Measurements from ENCODE around the gene SRP68.

SRP68 gene

DNA sequence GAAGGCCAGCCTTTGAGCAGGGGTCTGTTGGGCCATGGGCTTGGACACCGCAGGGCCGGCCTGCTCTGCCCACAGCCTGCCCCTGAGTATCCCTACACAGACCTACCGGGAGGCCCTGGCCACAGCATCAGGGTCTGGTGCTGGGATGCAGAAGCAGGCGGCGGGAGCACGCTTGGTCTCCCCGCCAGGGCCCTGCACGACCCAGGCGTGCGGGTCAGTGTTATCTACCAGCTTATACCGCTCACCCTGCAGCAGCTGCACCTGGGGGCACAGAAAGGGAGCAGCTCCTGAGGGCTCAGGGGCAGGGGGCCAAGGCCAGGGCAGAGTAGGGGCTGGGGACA is 54.0 kb downstream of the SRP68 start:
- no peak for TF ChIP-seq ZFX (IDR thresholded peaks at IDR 0.05)
- TF ChIP-seq, protein P1, sequence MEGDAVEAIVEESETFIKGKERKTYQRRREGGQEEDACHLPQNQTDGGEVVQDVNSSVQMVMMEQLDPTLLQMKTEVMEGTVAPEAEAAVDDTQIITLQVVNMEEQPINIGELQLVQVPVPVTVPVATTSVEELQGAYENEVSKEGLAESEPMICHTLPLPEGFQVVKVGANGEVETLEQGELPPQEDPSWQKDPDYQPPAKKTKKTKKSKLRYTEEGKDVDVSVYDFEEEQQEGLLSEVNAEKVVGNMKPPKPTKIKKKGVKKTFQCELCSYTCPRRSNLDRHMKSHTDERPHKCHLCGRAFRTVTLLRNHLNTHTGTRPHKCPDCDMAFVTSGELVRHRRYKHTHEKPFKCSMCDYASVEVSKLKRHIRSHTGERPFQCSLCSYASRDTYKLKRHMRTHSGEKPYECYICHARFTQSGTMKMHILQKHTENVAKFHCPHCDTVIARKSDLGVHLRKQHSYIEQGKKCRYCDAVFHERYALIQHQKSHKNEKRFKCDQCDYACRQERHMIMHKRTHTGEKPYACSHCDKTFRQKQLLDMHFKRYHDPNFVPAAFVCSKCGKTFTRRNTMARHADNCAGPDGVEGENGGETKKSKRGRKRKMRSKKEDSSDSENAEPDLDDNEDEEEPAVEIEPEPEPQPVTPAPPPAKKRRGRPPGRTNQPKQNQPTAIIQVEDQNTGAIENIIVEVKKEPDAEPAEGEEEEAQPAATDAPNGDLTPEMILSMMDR (conservative IDR thresholded peaks at IDR 0.05) = no peak
- no peak overlapping the region for H3K27ac ChIP-seq

DNA sequence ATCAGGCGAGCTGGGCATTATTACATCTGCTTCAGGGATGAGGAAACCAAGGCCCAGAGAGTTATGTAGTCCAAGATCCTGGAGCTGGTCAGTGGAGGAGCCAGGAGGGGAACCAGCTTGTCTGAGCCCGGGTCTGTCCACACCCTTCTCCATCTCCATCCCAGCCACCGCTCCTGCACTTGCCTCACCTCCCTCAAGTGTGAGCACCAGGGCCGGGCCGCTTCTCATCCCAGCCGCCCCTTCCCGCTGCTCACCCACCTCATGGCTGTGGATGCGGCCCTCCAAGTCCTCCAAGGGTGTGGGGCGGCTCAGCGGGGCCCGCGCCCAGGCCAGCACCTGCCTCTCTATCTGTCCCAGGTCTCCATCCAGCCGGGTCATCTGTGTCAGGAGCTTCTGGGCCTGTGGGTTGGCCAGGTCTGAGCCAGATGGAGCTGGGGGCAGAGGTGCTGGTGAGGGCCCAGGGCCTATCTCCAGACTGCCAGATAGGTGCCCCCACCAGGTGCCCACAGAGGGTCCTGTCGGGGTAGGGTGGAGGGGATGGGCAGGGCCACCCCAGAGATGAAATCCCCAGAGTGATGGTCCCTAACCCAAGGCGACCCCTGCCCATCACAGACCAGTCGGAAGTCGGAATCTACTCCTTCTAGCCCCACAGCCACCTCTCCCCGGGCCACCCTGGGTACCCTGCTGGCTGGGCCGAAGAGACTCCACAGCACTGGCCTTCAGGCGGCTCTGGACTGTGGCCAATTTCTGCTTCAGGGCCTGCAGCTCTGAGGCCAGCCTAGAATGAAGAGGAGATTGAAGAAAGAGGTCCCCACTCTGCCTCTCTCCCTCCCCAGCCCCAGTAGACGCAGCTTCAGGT is 54.6 kb downstream of the SRP68 start:
- TF ChIP-seq ZFX (IDR thresholded peaks at IDR 0.05) = no peak
- TF ChIP-seq, protein P1 (conservative IDR thresholded peaks at IDR 0.05) = no peak
- no peak overlapping the region for H3K27ac ChIP-seq

DNA sequence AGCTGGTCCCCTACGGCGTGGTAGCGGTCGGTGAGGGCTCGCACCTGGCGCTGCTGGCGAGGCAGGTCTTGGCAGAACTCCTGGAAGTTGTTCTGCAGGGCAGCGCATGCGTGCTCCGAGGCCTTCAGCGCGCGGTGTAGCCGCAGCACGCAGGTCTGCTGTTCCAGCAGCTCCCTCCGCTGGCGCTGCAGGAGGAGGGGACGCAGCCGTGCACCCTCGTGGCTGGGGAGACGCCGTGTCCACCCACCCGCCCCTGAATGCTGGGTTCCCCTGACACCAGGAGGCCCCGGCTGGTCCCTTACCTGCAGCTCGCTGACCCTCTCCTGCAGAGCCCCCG is 57.4 kb downstream of the SRP68 start:
- H3K27ac ChIP-seq = no peak overlapping the region
- TF ChIP-seq, protein P1 (conservative IDR thresholded peaks at IDR 0.05) = no peak
- TF ChIP-seq ZFX (IDR thresholded peaks at IDR 0.05) = no peak

- no peak overlapping the region for H3K27ac ChIP-seq
Measured at GRCh38 chr17:76014100-76014924, 58.0 kb downstream of the SRP68 start.

DNA sequence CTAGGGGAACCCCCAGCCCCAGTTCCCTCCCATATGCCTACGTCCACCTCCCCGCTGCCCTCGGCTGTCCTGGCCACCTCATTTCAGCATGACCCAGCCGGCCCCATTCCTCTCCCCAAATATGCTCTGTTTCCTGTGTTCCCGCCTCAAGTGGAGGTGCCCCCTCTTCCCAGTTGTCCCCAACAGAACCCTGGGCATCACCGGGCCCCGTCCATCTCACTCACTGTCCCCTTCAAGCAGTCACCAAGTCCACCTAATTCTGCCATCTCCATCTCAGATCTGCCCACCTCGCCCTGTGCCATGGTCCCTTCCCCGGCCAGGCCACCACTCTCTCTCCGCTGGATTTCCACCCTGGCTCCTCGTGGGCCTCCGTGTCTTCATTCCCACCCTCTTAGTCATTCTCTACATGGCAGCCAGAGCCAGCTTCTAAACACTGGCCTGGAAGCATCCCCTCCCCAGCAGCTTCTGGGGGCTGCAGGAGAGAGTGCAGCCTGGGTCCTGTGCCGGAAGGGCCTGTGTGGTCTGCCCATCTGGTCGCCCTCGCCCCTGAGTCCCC is 58.9 kb downstream of the SRP68 start:
- TF ChIP-seq ZFX (IDR thresholded peaks at IDR 0.05) = no peak
- H3K27ac ChIP-seq = no peak overlapping the region

More at GRCh38 chr17:76014100-76014924, 58.0 kb downstream of the SRP68 start:
- TF ChIP-seq, protein P1 (conservative IDR thresholded peaks at IDR 0.05) = peak; percentile 97
- TF ChIP-seq ZFX (IDR thresholded peaks at IDR 0.05) = no peak

DNA sequence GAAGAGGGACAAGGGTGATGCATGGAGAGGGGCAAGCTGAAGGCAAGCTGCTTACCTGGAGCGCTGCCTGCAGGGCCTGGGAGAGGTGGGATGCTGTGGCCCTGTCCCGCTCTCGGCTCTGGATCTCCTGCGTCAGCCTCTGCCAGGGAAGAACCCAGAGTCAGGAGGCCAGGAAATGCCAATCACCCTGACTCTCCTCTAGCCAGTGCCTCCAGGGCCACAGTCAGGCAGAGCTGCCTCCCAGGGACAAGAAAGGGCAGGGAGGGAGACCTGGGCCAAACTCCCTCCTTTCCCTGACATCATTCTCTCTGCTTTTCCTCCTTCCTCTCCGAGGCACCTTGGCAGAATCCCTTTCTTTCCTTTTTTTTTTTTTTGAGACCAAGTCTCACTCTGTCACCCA is 60.4 kb downstream of the SRP68 start:
- TF ChIP-seq, protein P1 (conservative IDR thresholded peaks at IDR 0.05) = no peak
- no peak for TF ChIP-seq ZFX (IDR thresholded peaks at IDR 0.05)
- H3K27ac ChIP-seq = no peak overlapping the region

DNA sequence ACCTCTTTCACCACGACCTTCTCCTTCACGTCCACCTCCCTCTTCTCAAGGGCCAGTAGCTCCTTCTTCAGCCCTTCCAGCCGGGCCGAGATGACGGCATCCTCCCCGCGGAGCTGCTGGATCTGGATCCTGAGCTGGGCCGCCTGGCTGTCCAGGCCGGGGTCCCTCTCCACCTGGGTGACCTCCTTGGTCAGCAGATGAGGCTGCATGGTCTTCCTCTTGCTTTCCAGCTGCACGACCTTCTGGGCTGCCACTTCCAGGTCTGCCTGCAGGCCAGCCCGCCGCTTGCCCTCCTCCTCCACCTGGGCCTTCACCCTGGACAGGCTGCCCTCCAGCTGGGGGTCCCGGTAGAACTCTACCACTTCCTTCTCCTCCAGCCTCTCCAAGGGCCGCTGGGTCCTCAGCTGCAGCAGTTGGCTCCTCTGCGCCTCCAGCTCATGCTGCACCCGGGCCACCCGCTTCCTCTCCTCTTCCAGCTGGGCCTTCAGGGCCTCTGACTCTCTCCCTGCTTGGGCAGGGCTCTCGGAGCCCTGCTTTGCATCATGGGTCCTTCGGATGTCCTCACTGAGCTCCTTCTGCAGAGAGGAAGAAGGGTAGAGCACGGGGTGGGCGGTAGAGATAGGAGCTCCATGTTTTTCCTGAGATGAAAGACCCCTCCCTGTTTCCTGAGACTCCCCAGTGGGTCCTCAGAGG is 62.2 kb downstream of the SRP68 start:
- TF ChIP-seq ZFX (IDR thresholded peaks at IDR 0.05) = no peak
- TF ChIP-seq, protein P1 (conservative IDR thresholded peaks at IDR 0.05) = no peak
- H3K27ac ChIP-seq = no peak overlapping the region
